ENCODE measurements around the gene CLTC. TPM values are rescaled to one million over a fixed set of nuclear protein-coding genes. Genes with fewer than 3 reads are reported as not detected.

Gene CLTC
- total and polyA plus RNA-seq, 2 of the 13 experiments (the other 11 are each of a cell fraction or from before 2014, with no cell fraction given): 134 to 283 TPM

GRCh38 chr17:59637611-59638310 is 18.1 kb downstream of the CLTC start:
- TF ChIP-seq ZSCAN30 (CRISPR knock-in tag; IDR thresholded peaks at IDR 0.05): no peak
- TF ChIP-seq ZNF580 (CRISPR knock-in tag; IDR thresholded peaks at IDR 0.05; ENCODE audit: borderline replicate concordance, low read depth): no peak
- TF ChIP-seq ZNF773 (CRISPR knock-in tag; IDR thresholded peaks at IDR 0.05; ENCODE audit: borderline replicate concordance): no peak
- no peak for TF ChIP-seq ZNF567 (CRISPR knock-in tag; IDR thresholded peaks at IDR 0.05; ENCODE audit: borderline replicate concordance)
- TF ChIP-seq SP4 (CRISPR knock-in tag; IDR thresholded peaks at IDR 0.05): no peak
- no peak for TF ChIP-seq XRCC5 (optimal IDR thresholded peaks at IDR 0.05; ENCODE audit: low read length)
- TF ChIP-seq RERE (CRISPR knock-in tag; IDR thresholded peaks at IDR 0.05; ENCODE audit: low read depth): no peak
- no peak for TF ChIP-seq MIER2 (CRISPR knock-in tag; IDR thresholded peaks at IDR 0.05)
- no peak for TF ChIP-seq FOXA1 (IDR thresholded peaks at IDR 0.05)
- no peak for TF ChIP-seq FOXA1 (CRISPR knock-in tag; IDR thresholded peaks at IDR 0.05)
- no peak for TF ChIP-seq ATAD3A (CRISPR knock-in tag; IDR thresholded peaks at IDR 0.05)
- TF ChIP-seq TARDBP (CRISPR knock-in tag; IDR thresholded peaks at IDR 0.05): no peak
- no peak for TF ChIP-seq SP140L (CRISPR knock-in tag; IDR thresholded peaks at IDR 0.05; ENCODE audit: borderline replicate concordance)
- no peak overlapping the region for H3K4me3 ChIP-seq (replicated peaks in 1 of 3; ENCODE audit: insufficient read depth in 1 of 3, low read depth in 2 of 3, low read length in 3 of 3)
- H3K27me3 ChIP-seq (ENCODE audit: control insufficient read depth in 1 of 2, insufficient read depth in 2 of 2, low read length in 2 of 2): no peaks in the 10 kb centered on the region
- H4K20me1 ChIP-seq (ENCODE audit: insufficient read depth, low read length): peaks cover 78% of the 10 kb centered on the region
- intact Hi-C loops (cut with micrococcal nuclease; ENCODE audit: unreplicated experiment) (no loop called here), in situ Hi-C loops (cut with HindIII; ENCODE audit: extremely low pct_ligation_motif_present, low pct_unique_long_range_greater_than_20kb) (no loop called here)
- ATAC-seq (no peak), DNase-seq (ENCODE audit: low spot score) (no peak), FAIRE-seq (no peak)
- peaks cover 36% of the 10 kb centered on the region for H3K4me1 ChIP-seq (ENCODE audit: insufficient read depth, low read length)
- no peak overlapping the region for H2AFZ ChIP-seq (ENCODE audit: low read length)
- WGBS (ENCODE audit: low lambda C conversion rate): 100% methylated on average over 1 of the region's 1 CpG
- CTCF ChIA-PET (ENCODE audit: low intra/inter-chr PET ratio, low total read pairs): no interaction called here
- POLR2A ChIA-PET: interaction anchor here (2.4 kb wide), 1 partner anchor 18 kb away, joined by 10 read pairs; the partner anchor contains the start of gene CLTC
- no TSS peak for BruUV-seq (replicated peaks)
- H3K36me3 ChIP-seq (replicated peaks in 1 of 2; ENCODE audit: control insufficient read depth in 1 of 2, insufficient read depth in 2 of 2, low read length in 2 of 2): peaks cover 3 to 8% of the 10 kb centered on the region in 2 experiments; a peak in 2 of 5 replicates
- H3K9me3 ChIP-seq (ENCODE audit: low read length): no peaks in the 10 kb centered on the region
- H3K4me2 ChIP-seq (ENCODE audit: low read depth, low read length): no peak overlapping the region
- H3K9ac ChIP-seq (ENCODE audit: insufficient read depth, low read depth, low read length): no peak overlapping the region
- no peak overlapping the region for H3K27ac ChIP-seq (ENCODE audit: extremely low read length, insufficient read depth, low read length)
- H3K79me2 ChIP-seq (ENCODE audit: insufficient read depth, low read length): peaks cover 94% of the 10 kb centered on the region
